HT-29 (cell line): ENCODE measurements around the gene ZNF705A. TPM values are rescaled to one million over a fixed set of nuclear protein-coding genes. Genes with fewer than 3 reads are reported as not detected.
A peak's percentile ranks its signal among the peaks of the same experiment; 100 is the strongest.
"Not testable (repeated sequence)": the region's sequence is repeated elsewhere in the genome, so short reads cannot be mapped to it uniquely, and the experiment has no call there.

Experiments used
- DNase-seq: peaks from one replicate; pipeline ENCODE4 v3.0.0-alpha.2; 2015; ENCODE audit warnings: low spot score
- total RNA-seq: library from RNA; depleted of rRNA; stranded (reverse); fragments of >200 nt; shearing (Covaris generic); gene quantifications from 2 replicates; pipeline ENCODE4 v1.2.3, GENCODE V29; 2014; rRNA removed

Gene ZNF705A
- not detected in 2 replicates for total RNA-seq

GRCh38 chr12:8156845-8157244 is at the start of gene ZNF705A:
TSS of gene ZNF705A (plus strand) at chr12:8157015. CDS start at chr12:8172626, 15,611 bp downstream.
- DNase-seq = no peak

GRCh38 chr12:8108808-8109398 is 47.9 kb upstream of the ZNF705A start:
- peak; percentile 79 for DNase-seq

GRCh38 chr12:8113117-8113516 is 43.7 kb upstream of the ZNF705A start:
- DNase-seq = not testable (repeated sequence)

GRCh38 chr12:8120072-8120713 is 36.6 kb upstream of the ZNF705A start:
- no peak for DNase-seq

- DNase-seq = no peak
These were observed 33.5 kb upstream of the ZNF705A start, which contains the start of gene CLEC4A for GRCh38 chr12:8123124-8123912. TSS of gene CLEC4A (plus strand) at chr12:8123617. CDS start at chr12:8123879, 262 bp downstream.

GRCh38 chr12:8127138-8127537 is 29.7 kb upstream of the ZNF705A start:
- no peak for DNase-seq

- not testable (repeated sequence) for DNase-seq
These were observed 23.0 kb upstream of the ZNF705A start for GRCh38 chr12:8133636-8134397.

GRCh38 chr12:8134398-8134930 is 22.4 kb upstream of the ZNF705A start:
- not testable (repeated sequence) for DNase-seq

- not testable (repeated sequence) for DNase-seq
These were observed 15.2 kb upstream of the ZNF705A start for GRCh38 chr12:8141647-8142046.

GRCh38 chr12:8143261-8143660 is 13.6 kb upstream of the ZNF705A start:
- no peak for DNase-seq

- no peak for DNase-seq
These were observed 10.9 kb upstream of the ZNF705A start for GRCh38 chr12:8145754-8146441.

- DNase-seq = no peak
These were observed 10.4 kb upstream of the ZNF705A start for GRCh38 chr12:8146442-8146771.

- DNase-seq = no peak
These were observed 2.3 kb upstream of the ZNF705A start for GRCh38 chr12:8154526-8154925.

GRCh38 chr12:8156416-8156815 is 399 bp upstream of the ZNF705A start:
- DNase-seq = no peak

GRCh38 chr12:8157484-8158198 is 826 bp downstream of the ZNF705A start:
- DNase-seq = peak; percentile 16

GRCh38 chr12:8172911-8173310 is 16.1 kb downstream of the ZNF705A start:
- DNase-seq = not testable (repeated sequence)

- DNase-seq = peak; percentile 45
These were observed 23.3 kb downstream of the ZNF705A start for GRCh38 chr12:8179989-8180585.

- not testable (repeated sequence) for DNase-seq
These were observed 24.5 kb downstream of the ZNF705A start for GRCh38 chr12:8181271-8181670.

- DNase-seq = not testable (repeated sequence)
These were observed 26.1 kb downstream of the ZNF705A start for GRCh38 chr12:8182923-8183322.

- not testable (repeated sequence) for DNase-seq
These were observed 26.5 kb downstream of the ZNF705A start for GRCh38 chr12:8183346-8183745.
